Measurements from ENCODE around the gene MAP2K6. TPM values are rescaled to one million over a fixed set of nuclear protein-coding genes. Genes with fewer than 3 reads are reported as not detected.

Gene MAP2K6
- total RNA-seq, 4 donors from 2014 or later = 3.6 to 5.6 (median 4.4) TPM

- H3K9me3 ChIP-seq = no peaks in the 10 kb centered on the region
- no peaks in the 10 kb centered on the region for H3K27me3 ChIP-seq
- 77 to 82% methylated on average over 3 of the region's 3 CpGs for WGBS, 2 donors
- no peak overlapping the region for H3K4me3 ChIP-seq (replicated peaks in 1 of 3)
- no peak overlapping the region for H3K27ac ChIP-seq
- TF ChIP-seq CTCF (IDR thresholded peaks at IDR 0.05) (no peak), POLR2A (IDR thresholded peaks at IDR 0.05) (no peak)
- no peak for DNase-seq
- H3K4me1 ChIP-seq = no peaks in the 10 kb centered on the region
- intact Hi-C loops (cut with DNase I) = no loop called here
- no peaks in the 10 kb centered on the region for H3K36me3 ChIP-seq
Measured at GRCh38 chr17:69492410-69493071, 78.0 kb downstream of the MAP2K6 start.

- no peak overlapping the region for H3K27ac ChIP-seq
- H3K9me3 ChIP-seq = no peaks in the 10 kb centered on the region
- peaks cover 0 to 2% of the 10 kb centered on the region in 2 donors for H3K4me1 ChIP-seq
- DNase-seq = no peak
- H3K4me3 ChIP-seq (replicated peaks in 1 of 3) = no peak overlapping the region
- no peaks in the 10 kb centered on the region for H3K27me3 ChIP-seq
- TF ChIP-seq CTCF (IDR thresholded peaks at IDR 0.05) = no peak
- no peak for TF ChIP-seq POLR2A (IDR thresholded peaks at IDR 0.05)
- 92 to 96% methylated on average over 5 of the region's 5 CpGs for WGBS, 2 donors
- intact Hi-C loops (cut with DNase I) = no loop called here
- no peaks in the 10 kb centered on the region for H3K36me3 ChIP-seq
Measured at GRCh38 chr17:69495787-69496186, 81.3 kb downstream of the MAP2K6 start.

GRCh38 chr17:69497161-69497560, 82.7 kb downstream of the MAP2K6 start:
- intact Hi-C loops (cut with DNase I) = no loop called here
- no peak for DNase-seq
- Histone ChIP-seq H3K36me3 (no peaks in the 10 kb centered on the region), H3K27me3 (no peaks in the 10 kb centered on the region), H3K27ac (no peak overlapping the region), H3K9me3 (no peaks in the 10 kb centered on the region), H3K4me1 (peaks cover 2 to 16% of the 10 kb centered on the region in 2 donors), H3K4me3 (replicated peaks in 1 of 3) (no peak overlapping the region)
- WGBS, 2 donors = 52 to 59% methylated on average over 1 of the region's 1 CpG
- TF ChIP-seq POLR2A (IDR thresholded peaks at IDR 0.05) (no peak), CTCF (IDR thresholded peaks at IDR 0.05) (no peak)

- Histone ChIP-seq H3K27me3 (no peaks in the 10 kb centered on the region), H3K4me1 (peaks cover 9 to 21% of the 10 kb centered on the region in 2 donors), H3K4me3 (replicated peaks in 1 of 3) (no peak overlapping the region), H3K9me3 (no peaks in the 10 kb centered on the region), H3K27ac (no peak overlapping the region), H3K36me3 (no peaks in the 10 kb centered on the region)
- intact Hi-C loops (cut with DNase I) = no loop called here
- WGBS, 2 donors = 89 to 93% methylated on average over 3 of the region's 3 CpGs
- DNase-seq = no peak
- TF ChIP-seq POLR2A (IDR thresholded peaks at IDR 0.05) = no peak
- no peak for TF ChIP-seq CTCF (IDR thresholded peaks at IDR 0.05)
Measured at GRCh38 chr17:69499318-69499717, 84.8 kb downstream of the MAP2K6 start.

GRCh38 chr17:69500911-69501429, 86.5 kb downstream of the MAP2K6 start:
- no peaks in the 10 kb centered on the region for H3K27me3 ChIP-seq
- H3K9me3 ChIP-seq = no peaks in the 10 kb centered on the region
- TF ChIP-seq POLR2A (IDR thresholded peaks at IDR 0.05) = no peak
- TF ChIP-seq CTCF (IDR thresholded peaks at IDR 0.05) = no peak
- H3K4me3 ChIP-seq (replicated peaks in 1 of 3) = no peak overlapping the region
- H3K4me1 ChIP-seq = peaks cover 25% of the 10 kb centered on the region in 2 donors
- WGBS, 2 donors = 59 to 69% methylated on average over 9 of the region's 9 CpGs
- DNase-seq = no peak
- H3K27ac ChIP-seq = no peak overlapping the region
- intact Hi-C loops (cut with DNase I) = no loop called here
- H3K36me3 ChIP-seq = no peaks in the 10 kb centered on the region
